GM23248 (cell line): Measurements from ENCODE around the gene CAMTA1.

Experiments used
- EZH2 ChIP-seq: fragments of 200-600 bp; sonication (generic); IDR thresholded peaks from 2 replicates; pipeline ENCODE4 v1.6.1; 2018; ENCODE audit warnings: antibody characterized with exemption, mild to moderate bottlenecking; ENCODE audit not compliant: insufficient read depth, poor library complexity, severe bottlenecking
- EZH2phosphoT487 ChIP-seq: fragments of 200-600 bp; sonication (generic); IDR thresholded peaks from 2 replicates; pipeline ENCODE4 v1.6.1; 2018; ENCODE audit warnings: antibody characterized with exemption, moderate library complexity, mild to moderate bottlenecking, low read depth; ENCODE audit not compliant: insufficient read depth

DNA sequence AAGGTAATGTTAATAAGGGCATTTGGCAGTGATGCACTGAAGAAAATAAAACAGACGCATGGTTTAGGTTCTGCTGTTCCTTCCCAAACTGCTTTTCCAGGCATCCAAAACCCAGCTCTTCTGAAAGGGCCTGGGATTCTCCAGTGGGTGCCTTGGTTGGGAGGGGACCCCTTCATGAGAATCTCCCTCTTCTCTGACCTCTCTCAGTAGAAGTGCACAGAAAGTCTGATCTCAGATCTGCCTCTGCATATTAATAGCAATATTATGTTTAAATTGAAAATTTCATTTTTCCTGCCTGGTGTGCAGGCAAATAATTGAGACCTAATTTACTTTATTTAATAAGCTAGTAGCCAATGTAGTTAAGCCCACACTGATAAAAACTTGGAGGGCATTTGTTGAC is 260.6 kb downstream of the CAMTA1 start:
- TF ChIP-seq EZH2phosphoT487 (no peak), EZH2 (no peak)
